A673 (cell line): Measurements from ENCODE around the gene ZNF594. TPM values are rescaled to one million over a fixed set of nuclear protein-coding genes. Genes with fewer than 3 reads are reported as not detected.
"Not testable (repeated sequence)": the region's sequence is repeated elsewhere in the genome, so short reads cannot be mapped to it uniquely, and the experiment has no call there.

Experiments used
- BruUV-seq: library from RNA; stranded (reverse); fragments of 400-500 nt; replicated peaks from 2 replicates; lab custom pipeline; 2021; lab: Mats Ljungman, UMichigan
- CTCF ChIA-PET: fragments of 300-600 bp; sonication (Branson Sonifier 250); formaldehyde crosslinking; loops from one replicate; lab custom pipeline; 2022; ENCODE audit warnings: antibody characterized with exemption; lab: Charles Lee
- POLR2A ChIA-PET: fragments of 300-600 bp; sonication (Branson Sonifier 250); formaldehyde crosslinking; loops from one replicate; lab custom pipeline; 2022; ENCODE audit warnings: antibody characterized with exemption; ENCODE audit not compliant: low non-redundant PET; lab: Charles Lee
- DNase-seq: peaks from one replicate; pipeline ENCODE4 v3.0.0-alpha.2; 2015; ENCODE audit warnings: low spot score
- H3K27ac ChIP-seq: fragments of 200-600 bp; sonication (generic); 2 replicates; pipeline ENCODE4 v1.5.1; 2016; ENCODE audit warnings: mixed run types, low read depth, mild to moderate bottlenecking, mixed read lengths, antibody characterized with exemption, low read length; ENCODE audit not compliant: poor library complexity, severe bottlenecking
- H3K27me3 ChIP-seq: fragments of 200-600 bp; sonication (generic); replicated peaks from 2 replicates; pipeline ENCODE4 v1.6.1; 2017; ENCODE audit warnings: mixed run types, low read depth, mild to moderate bottlenecking, mixed read lengths, antibody characterized with exemption, low read length; ENCODE audit not compliant: insufficient read depth, poor library complexity
- H3K36me3 ChIP-seq: fragments of 200-600 bp; sonication (generic); 2 replicates; pipeline ENCODE4 v1.6.1; 2016; ENCODE audit warnings: mixed run types, mild to moderate bottlenecking, mixed read lengths, antibody characterized with exemption, low read length; ENCODE audit not compliant: insufficient read depth, poor library complexity, severe bottlenecking
- H3K4me1 ChIP-seq: fragments of 200-600 bp; sonication (generic); 2 replicates; pipeline ENCODE4 v1.6.1; 2017; ENCODE audit warnings: mixed run types, mild to moderate bottlenecking, mixed read lengths, antibody characterized with exemption, low read length; ENCODE audit not compliant: insufficient read depth, poor library complexity, severe bottlenecking
- H3K4me3 ChIP-seq: fragments of 200-600 bp; sonication (generic); 2 replicates; pipeline ENCODE4 v1.5.1; 2016; ENCODE audit warnings: low read depth, mixed run types, mild to moderate bottlenecking, mixed read lengths, low read length; ENCODE audit not compliant: poor library complexity, severe bottlenecking
- H3K9me3 ChIP-seq: fragments of 200-600 bp; sonication (generic); 2 replicates; pipeline ENCODE4 v1.6.1; 2016; ENCODE audit warnings: mixed run types, low read depth, mild to moderate bottlenecking, mixed read lengths, antibody characterized with exemption, low read length; ENCODE audit not compliant: poor library complexity, severe bottlenecking
- EZH2 ChIP-seq: fragments of 200-600 bp; sonication (generic); IDR thresholded peaks from 2 replicates; pipeline ENCODE4 v1.6.1; 2017; ENCODE audit warnings: borderline replicate concordance, low read depth, mild to moderate bottlenecking, mixed read lengths, antibody characterized with exemption, low read length; ENCODE audit not compliant: poor library complexity, severe bottlenecking
- intact Hi-C: fragments of 100-400 bp; cut with micrococcal nuclease; formaldehyde crosslinking; loops from one replicate; pipeline ENCODE4 v1.10.0; 2022; ENCODE audit not compliant: unreplicated experiment
- total RNA-seq: library from RNA; stranded (reverse); gene quantifications from 2 replicates; pipeline ENCODE4 v1.2.3, GENCODE V29; 2021
- TF ChIP-seq, protein P1 (sequence below): fragments of 300-800, 200-600 bp; sonication (generic); conservative IDR thresholded peaks from 2 replicates; pipeline ENCODE4 v1.5.1; 2017; ENCODE audit warnings: low read depth, mild to moderate bottlenecking, antibody characterized with exemption, low read length, moderate library complexity, mixed read lengths

ZNF594 gene
- total RNA-seq, 1 experiment from 2014 or later, result 20.7 TPM

DNA sequence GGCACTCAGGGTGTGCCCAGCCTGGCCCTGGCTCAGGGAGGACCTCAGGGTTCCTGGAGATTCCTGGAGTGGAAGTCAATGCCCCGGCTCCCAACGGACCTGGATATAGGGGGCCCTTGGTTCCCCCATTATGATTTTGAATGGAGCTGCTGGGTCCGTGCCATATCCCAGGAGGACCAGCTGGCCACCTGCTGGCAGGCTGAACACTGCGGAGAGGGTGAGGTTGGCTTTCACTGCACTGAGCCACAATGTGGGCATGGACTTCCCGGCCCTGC is 52.3 kb downstream of the ZNF594 start:
- no TSS peak for BruUV-seq
- ChIA-PET CTCF (no interaction called here), POLR2A (interaction anchor here (0.6 kb wide), 1 partner anchor 698 kb away, joined by 5 read pairs; no protein-coding TSS in a partner anchor)
- no peaks in the 10 kb centered on the region for H3K27me3 ChIP-seq
- H3K4me3 ChIP-seq, result no peak overlapping the region
- no peaks in the 10 kb centered on the region for H3K9me3 ChIP-seq
- intact Hi-C loops, result no loop called here
- no peaks in the 10 kb centered on the region for H3K4me1 ChIP-seq
- TF ChIP-seq EZH2, result no peak
- TF ChIP-seq, protein P1, sequence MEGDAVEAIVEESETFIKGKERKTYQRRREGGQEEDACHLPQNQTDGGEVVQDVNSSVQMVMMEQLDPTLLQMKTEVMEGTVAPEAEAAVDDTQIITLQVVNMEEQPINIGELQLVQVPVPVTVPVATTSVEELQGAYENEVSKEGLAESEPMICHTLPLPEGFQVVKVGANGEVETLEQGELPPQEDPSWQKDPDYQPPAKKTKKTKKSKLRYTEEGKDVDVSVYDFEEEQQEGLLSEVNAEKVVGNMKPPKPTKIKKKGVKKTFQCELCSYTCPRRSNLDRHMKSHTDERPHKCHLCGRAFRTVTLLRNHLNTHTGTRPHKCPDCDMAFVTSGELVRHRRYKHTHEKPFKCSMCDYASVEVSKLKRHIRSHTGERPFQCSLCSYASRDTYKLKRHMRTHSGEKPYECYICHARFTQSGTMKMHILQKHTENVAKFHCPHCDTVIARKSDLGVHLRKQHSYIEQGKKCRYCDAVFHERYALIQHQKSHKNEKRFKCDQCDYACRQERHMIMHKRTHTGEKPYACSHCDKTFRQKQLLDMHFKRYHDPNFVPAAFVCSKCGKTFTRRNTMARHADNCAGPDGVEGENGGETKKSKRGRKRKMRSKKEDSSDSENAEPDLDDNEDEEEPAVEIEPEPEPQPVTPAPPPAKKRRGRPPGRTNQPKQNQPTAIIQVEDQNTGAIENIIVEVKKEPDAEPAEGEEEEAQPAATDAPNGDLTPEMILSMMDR, result no peak
- no peaks in the 10 kb centered on the region for H3K36me3 ChIP-seq
- no peak overlapping the region for H3K27ac ChIP-seq
- DNase-seq, result no peak

DNA sequence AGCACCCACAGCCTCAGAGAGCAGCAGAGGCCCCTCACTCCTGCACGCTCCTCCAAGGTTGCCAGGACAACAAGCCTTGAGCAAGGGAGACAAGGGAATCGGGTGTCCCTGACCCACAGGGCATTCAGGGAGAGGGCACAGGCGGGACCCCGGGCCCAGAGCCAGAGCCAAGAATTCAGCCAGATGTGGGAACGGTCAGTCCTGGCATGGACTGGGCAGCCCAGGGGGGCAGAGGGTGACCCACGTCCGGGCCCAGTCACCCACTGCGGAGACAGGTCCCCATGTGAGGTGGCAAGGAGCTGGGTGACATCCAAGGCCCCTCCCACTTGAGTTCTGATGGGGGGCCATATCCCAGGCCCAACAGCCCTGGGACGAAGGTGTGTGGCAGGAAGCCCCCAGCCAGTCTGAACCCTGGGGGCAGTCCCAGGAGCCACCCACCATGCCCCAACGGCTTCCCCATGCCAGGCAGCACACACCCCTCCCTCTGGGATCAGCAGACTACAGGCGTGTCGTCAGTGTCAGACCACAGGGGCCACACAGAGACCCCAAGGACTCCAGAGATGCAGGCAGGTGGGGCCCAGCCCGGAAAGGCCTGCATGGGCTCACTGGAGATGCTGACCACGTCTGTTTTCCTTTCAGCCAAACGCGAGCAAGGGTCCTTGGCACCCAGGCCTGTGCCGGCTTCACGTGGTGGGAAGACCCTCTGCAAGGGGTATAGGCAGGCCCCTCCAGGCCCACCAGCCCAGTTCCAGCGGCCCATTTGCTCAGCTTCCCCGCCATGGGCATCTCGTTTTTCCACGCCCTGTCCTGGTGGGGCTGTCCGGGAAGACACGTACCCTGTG is 52.8 kb downstream of the ZNF594 start:
- Histone ChIP-seq H3K36me3 (no peaks in the 10 kb centered on the region), H3K27me3 (no peaks in the 10 kb centered on the region), H3K9me3 (no peaks in the 10 kb centered on the region), H3K4me3 (no peak overlapping the region), H3K27ac (no peak overlapping the region), H3K4me1 (no peaks in the 10 kb centered on the region)
- ChIA-PET CTCF (no interaction called here), POLR2A (no interaction called here)
- TF ChIP-seq, protein P1, result no peak
- TF ChIP-seq EZH2, result no peak
- intact Hi-C loops, result no loop called here
- no TSS peak for BruUV-seq
- DNase-seq, result no peak

DNA sequence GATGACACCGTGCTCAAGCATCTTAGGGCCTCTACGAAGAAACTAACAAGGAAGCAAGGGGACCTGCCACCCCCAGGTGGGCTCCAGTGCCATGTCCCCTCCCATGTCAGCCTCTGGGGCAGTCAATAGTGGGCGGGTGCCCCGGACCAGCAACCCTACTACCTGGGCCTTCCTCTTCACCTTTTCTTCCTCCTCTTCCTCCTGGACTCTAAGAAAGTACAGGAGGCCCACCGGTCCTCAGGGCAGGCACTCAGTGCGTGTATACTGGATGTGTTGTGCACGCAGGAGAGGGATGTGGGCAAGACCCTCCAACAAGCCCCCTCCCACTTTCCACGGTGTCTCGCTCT is 53.5 kb downstream of the ZNF594 start:
- H3K27me3 ChIP-seq, DNase-seq, BruUV-seq, CTCF ChIA-PET, H3K36me3 ChIP-seq, H3K4me3 ChIP-seq, H3K9me3 ChIP-seq, H3K27ac ChIP-seq, POLR2A ChIA-PET, H3K4me1 ChIP-seq, intact Hi-C loops: not testable (repeated sequence)

DNA sequence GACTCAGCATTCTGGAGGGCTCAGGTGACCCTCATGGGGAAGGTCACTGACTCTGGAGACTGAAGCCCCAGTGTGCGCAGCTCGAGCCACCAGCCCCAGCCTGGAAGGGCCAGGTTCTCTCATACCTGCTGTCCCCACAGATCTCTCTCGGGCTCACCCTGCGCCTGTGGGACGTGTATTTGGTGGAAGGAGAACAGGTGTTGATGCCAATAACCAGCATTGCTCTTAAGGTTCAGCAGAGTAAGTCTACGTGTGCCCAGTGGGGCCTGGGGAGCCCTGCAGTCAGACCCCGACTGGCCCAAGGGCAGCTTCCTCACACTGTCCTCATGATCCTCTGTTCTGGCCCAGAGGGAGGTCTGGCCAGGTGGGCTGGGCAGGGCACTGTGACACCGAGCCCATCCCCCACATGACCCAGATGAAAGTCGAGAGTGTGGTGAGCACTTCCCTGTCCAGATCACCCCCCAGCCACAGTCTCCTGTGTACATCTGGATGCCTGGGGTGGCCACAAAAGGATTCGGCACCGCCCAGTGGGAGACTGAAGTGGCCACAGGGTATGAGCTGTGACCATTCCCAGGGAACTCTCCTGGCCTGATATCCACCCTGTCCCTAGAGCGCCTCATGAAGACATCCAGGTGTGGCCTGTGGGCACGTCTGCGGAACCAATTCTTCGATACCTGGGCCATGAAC is 54.0 kb downstream of the ZNF594 start:
- H3K9me3 ChIP-seq, H3K4me3 ChIP-seq, H3K27ac ChIP-seq, CTCF ChIA-PET, H3K27me3 ChIP-seq, H3K36me3 ChIP-seq, DNase-seq, BruUV-seq, H3K4me1 ChIP-seq, POLR2A ChIA-PET, intact Hi-C loops: not testable (repeated sequence)

DNA sequence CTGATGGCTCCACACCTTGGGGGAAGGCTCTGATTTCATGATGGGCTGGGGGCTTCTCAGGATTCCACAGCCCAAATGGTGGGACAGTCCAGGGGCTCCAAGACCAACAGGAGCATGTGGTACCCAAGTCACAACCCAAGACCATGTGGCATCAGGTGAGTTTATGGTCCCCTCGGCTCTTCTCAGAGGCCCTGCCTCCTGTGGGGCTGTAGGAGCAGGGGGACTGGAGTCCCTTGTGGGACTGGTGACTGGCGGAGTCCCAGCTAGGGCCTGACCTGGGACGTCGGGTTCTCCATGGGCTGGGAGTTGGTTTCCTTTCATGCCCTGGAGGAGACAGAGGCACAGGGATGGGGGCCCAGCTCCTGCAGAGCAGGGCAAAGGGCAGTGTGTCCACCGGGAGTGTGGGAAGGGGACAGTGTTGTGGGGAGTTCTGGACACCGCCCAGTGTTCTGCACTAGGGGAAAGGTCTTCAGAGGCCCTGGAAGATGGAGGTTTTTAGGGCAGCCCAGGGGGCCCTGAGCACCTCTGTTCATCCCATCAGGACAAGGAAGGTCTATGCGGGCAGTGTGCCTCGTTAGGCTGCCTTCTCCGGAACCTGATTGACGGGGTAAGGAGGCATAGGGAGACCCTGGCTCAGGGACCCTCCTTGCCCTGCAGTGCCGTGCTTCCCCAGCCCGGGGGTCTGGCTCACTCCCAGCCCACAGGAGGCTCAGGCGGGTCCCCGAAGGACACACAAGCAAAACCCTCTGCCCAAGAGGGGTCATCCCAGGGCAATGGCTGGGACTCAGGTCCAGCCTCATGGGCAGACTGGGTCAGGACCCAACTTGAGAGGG is 54.9 kb downstream of the ZNF594 start:
- H3K36me3 ChIP-seq, POLR2A ChIA-PET, H3K27ac ChIP-seq, H3K4me1 ChIP-seq, H3K27me3 ChIP-seq, intact Hi-C loops, CTCF ChIA-PET, DNase-seq, H3K4me3 ChIP-seq, H3K9me3 ChIP-seq, BruUV-seq: not testable (repeated sequence)
